Neural cell (in vitro differentiated cells): ENCODE measurements around the gene GNL3L. TPM values are rescaled to one million over a fixed set of nuclear protein-coding genes. Genes with fewer than 3 reads are reported as not detected.

Source experiments
- H2AFZ ChIP-seq: fragments of 200-600, 300-800 bp; sonication (generic), shearing (Covaris generic); 2 replicates; pipeline ENCODE4 v1.6.0; 2014; ENCODE audit warnings: low read depth, mild to moderate bottlenecking, antibody characterized with exemption, low read length, moderate library complexity
- H3F3A ChIP-seq: fragments of 200-600 bp; shearing (Covaris generic); 2 replicates; pipeline ENCODE4 v1.6.1; 2016; ENCODE audit warnings: mild to moderate bottlenecking, moderate library complexity, mixed read lengths, antibody characterized with exemption, low read length; ENCODE audit not compliant: insufficient read depth, poor library complexity, severe bottlenecking
- H3K27ac ChIP-seq: fragments of 200-600, 300-800 bp; sonication (generic), shearing (Covaris generic); 2 replicates; pipeline ENCODE4 v1.5.1; 2014; ENCODE audit warnings: mild to moderate bottlenecking, low read length, moderate library complexity
- H3K27me3 ChIP-seq: fragments of 300-800, 200-600 bp; sonication (generic), shearing (Covaris generic); 2 replicates; pipeline ENCODE4 v1.6.0; 2014; ENCODE audit warnings: mild to moderate bottlenecking, low read depth, low read length, moderate library complexity; ENCODE audit not compliant: insufficient read depth
- H3K36me3 ChIP-seq: fragments of 300-800, 200-600 bp; sonication (generic), shearing (Covaris generic); 2 replicates; pipeline ENCODE4 v1.5.1; 2014; ENCODE audit warnings: mild to moderate bottlenecking, antibody characterized with exemption, low read length, moderate library complexity; ENCODE audit not compliant: insufficient read depth
- H3K4me2 ChIP-seq: fragments of 300-800, 200-600 bp; sonication (generic), shearing (Covaris generic); 2 replicates; pipeline ENCODE4 v1.6.0; 2014; ENCODE audit warnings: mild to moderate bottlenecking, low read length
- H3K4me3 ChIP-seq: fragments of 300-800, 200-600 bp; sonication (generic), shearing (Covaris generic); 2 replicates; pipeline ENCODE4 v1.5.1; 2014; ENCODE audit warnings: mild to moderate bottlenecking, low read length, moderate library complexity
- H3K79me2 ChIP-seq: fragments of 200-600 bp; shearing (Covaris generic); replicated peaks from 2 replicates; pipeline ENCODE4 v1.6.0; 2014; ENCODE audit warnings: mild to moderate bottlenecking, low read length, moderate library complexity; ENCODE audit not compliant: insufficient read depth
- H3K9ac ChIP-seq: fragments of 300-800, 200-600 bp; sonication (generic), shearing (Covaris generic); 2 replicates; pipeline ENCODE4 v1.6.1; 2016; ENCODE audit warnings: mild to moderate bottlenecking, low read length, mixed read lengths
- H3K9me2 ChIP-seq: fragments of 200-600 bp; shearing (Covaris generic); 2 replicates; pipeline ENCODE4 v1.6.1; 2016; ENCODE audit warnings: mild to moderate bottlenecking, low read length, mixed read lengths; ENCODE audit not compliant: insufficient read depth
- H3K9me3 ChIP-seq: fragments of 200-600, 300-800 bp; sonication (generic), shearing (Covaris generic); 2 replicates; pipeline ENCODE4 v1.6.1; 2016; ENCODE audit warnings: mild to moderate bottlenecking, mixed run types, low read length, moderate library complexity, mixed read lengths
- H4K20me1 ChIP-seq: fragments of 200-600 bp; shearing (Covaris generic); 2 replicates; pipeline ENCODE4 v1.6.1; 2016; ENCODE audit warnings: mild to moderate bottlenecking, mixed run types; ENCODE audit not compliant: insufficient read depth
- EP300 ChIP-seq: fragments of 450-650 bp; conservative IDR thresholded peaks from 2 replicates; pipeline ENCODE4 v1.6.1; 2014; ENCODE audit warnings: antibody characterized with exemption, mild to moderate bottlenecking, moderate library complexity; ENCODE audit not compliant: poor library complexity, severe bottlenecking
- EZH2 ChIP-seq: fragments of 200-600, 300-800 bp; shearing (Covaris generic), sonication (generic); IDR thresholded peaks from 2 replicates; pipeline ENCODE4 v1.6.1; 2014; ENCODE audit warnings: antibody characterized with exemption, low read length, borderline replicate concordance, mild to moderate bottlenecking; ENCODE audit not compliant: insufficient read depth, poor library complexity, severe bottlenecking
- MXI1 ChIP-seq: fragments of 450-650 bp; conservative IDR thresholded peaks from 2 replicates; pipeline ENCODE4 v1.6.1; 2014; ENCODE audit warnings: antibody characterized with exemption, mild to moderate bottlenecking; ENCODE audit not compliant: poor library complexity, severe bottlenecking
- POLR2AphosphoS5 ChIP-seq: IDR thresholded peaks from 2 replicates; pipeline ENCODE4 v1.6.1; 2012
- RAD21 ChIP-seq: fragments of 450-650 bp; conservative IDR thresholded peaks from 2 replicates; pipeline ENCODE4 v1.6.1; 2014; ENCODE audit warnings: antibody characterized with exemption, mild to moderate bottlenecking, moderate library complexity
- SMC3 ChIP-seq: fragments of 450-650 bp; conservative IDR thresholded peaks from 2 replicates; pipeline ENCODE4 v1.6.1; 2014; ENCODE audit warnings: antibody characterized with exemption, mild to moderate bottlenecking, moderate library complexity; ENCODE audit not compliant: poor library complexity
- TAF1 ChIP-seq: IDR thresholded peaks from 2 replicates; pipeline ENCODE4 v1.6.1; 2012; ENCODE audit warnings: low read depth
- polyA plus RNA-seq: library from polyadenylated mRNA; depleted of rRNA; stranded (reverse); fragments of >200 nt; gene quantifications from 2 replicates; pipeline ENCODE4 v1.2.3, GENCODE V29; 2014
- TF ChIP-seq, protein P1 (sequence below): IDR thresholded peaks from 2 replicates; pipeline ENCODE4 v1.6.1; 2012; ENCODE audit warnings: borderline replicate concordance
- TF ChIP-seq, protein P2 (sequence below): fragments of 450-650 bp; IDR thresholded peaks from 2 replicates; pipeline ENCODE4 v1.5.1; 2014; ENCODE audit warnings: antibody characterized with exemption, mild to moderate bottlenecking, moderate library complexity; ENCODE audit not compliant: poor library complexity, severe bottlenecking

Gene GNL3L
- polyA plus RNA-seq, 1 donor from 2014 or later, result 6.6 TPM

DNA sequence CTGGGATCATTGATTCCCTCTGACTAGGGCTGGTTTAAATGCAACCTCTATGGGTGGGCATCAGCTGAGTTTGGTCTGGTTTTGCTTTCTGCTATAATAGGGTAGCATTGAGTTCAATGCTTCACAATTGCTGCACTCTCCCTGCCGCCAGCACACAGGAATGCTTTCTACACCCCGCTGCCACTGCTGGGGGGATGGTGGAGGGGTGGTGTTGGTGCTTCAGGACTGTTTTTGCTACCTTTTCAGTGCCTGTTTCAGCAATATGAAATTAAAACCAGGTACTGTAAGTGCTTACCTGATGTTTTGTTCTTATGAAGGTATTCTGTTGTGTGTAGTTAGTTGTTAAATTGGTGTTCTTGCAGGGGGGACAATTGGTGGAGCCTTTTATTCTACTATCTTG lies 67.7 kb downstream of the GNL3L start:
- H3K27me3 ChIP-seq, result no peaks in the 10 kb centered on the region
- no peak overlapping the region for H3K4me2 ChIP-seq
- no peak for TF ChIP-seq SMC3
- TF ChIP-seq POLR2AphosphoS5, result no peak
- no peak for TF ChIP-seq RAD21
- no peak for TF ChIP-seq EZH2
- TF ChIP-seq EP300, result no peak
- TF ChIP-seq, protein P1, sequence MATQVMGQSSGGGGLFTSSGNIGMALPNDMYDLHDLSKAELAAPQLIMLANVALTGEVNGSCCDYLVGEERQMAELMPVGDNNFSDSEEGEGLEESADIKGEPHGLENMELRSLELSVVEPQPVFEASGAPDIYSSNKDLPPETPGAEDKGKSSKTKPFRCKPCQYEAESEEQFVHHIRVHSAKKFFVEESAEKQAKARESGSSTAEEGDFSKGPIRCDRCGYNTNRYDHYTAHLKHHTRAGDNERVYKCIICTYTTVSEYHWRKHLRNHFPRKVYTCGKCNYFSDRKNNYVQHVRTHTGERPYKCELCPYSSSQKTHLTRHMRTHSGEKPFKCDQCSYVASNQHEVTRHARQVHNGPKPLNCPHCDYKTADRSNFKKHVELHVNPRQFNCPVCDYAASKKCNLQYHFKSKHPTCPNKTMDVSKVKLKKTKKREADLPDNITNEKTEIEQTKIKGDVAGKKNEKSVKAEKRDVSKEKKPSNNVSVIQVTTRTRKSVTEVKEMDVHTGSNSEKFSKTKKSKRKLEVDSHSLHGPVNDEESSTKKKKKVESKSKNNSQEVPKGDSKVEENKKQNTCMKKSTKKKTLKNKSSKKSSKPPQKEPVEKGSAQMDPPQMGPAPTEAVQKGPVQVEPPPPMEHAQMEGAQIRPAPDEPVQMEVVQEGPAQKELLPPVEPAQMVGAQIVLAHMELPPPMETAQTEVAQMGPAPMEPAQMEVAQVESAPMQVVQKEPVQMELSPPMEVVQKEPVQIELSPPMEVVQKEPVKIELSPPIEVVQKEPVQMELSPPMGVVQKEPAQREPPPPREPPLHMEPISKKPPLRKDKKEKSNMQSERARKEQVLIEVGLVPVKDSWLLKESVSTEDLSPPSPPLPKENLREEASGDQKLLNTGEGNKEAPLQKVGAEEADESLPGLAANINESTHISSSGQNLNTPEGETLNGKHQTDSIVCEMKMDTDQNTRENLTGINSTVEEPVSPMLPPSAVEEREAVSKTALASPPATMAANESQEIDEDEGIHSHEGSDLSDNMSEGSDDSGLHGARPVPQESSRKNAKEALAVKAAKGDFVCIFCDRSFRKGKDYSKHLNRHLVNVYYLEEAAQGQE, result no peak
- TF ChIP-seq, protein P2, sequence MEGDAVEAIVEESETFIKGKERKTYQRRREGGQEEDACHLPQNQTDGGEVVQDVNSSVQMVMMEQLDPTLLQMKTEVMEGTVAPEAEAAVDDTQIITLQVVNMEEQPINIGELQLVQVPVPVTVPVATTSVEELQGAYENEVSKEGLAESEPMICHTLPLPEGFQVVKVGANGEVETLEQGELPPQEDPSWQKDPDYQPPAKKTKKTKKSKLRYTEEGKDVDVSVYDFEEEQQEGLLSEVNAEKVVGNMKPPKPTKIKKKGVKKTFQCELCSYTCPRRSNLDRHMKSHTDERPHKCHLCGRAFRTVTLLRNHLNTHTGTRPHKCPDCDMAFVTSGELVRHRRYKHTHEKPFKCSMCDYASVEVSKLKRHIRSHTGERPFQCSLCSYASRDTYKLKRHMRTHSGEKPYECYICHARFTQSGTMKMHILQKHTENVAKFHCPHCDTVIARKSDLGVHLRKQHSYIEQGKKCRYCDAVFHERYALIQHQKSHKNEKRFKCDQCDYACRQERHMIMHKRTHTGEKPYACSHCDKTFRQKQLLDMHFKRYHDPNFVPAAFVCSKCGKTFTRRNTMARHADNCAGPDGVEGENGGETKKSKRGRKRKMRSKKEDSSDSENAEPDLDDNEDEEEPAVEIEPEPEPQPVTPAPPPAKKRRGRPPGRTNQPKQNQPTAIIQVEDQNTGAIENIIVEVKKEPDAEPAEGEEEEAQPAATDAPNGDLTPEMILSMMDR, result no peak
- no peak for TF ChIP-seq MXI1
- TF ChIP-seq TAF1, result no peak
- H3K36me3 ChIP-seq, result no peaks in the 10 kb centered on the region
- H3K9ac ChIP-seq, result no peak overlapping the region
- no peaks in the 10 kb centered on the region for H4K20me1 ChIP-seq
- H3K9me2 ChIP-seq, result no peaks in the 10 kb centered on the region
- H3K27ac ChIP-seq, result no peak overlapping the region
- no peak overlapping the region for H2AFZ ChIP-seq
- no peak overlapping the region for H3K4me3 ChIP-seq
- H3F3A ChIP-seq, result no peaks in the 10 kb centered on the region
- no peaks in the 10 kb centered on the region for H3K9me3 ChIP-seq
- H3K79me2 ChIP-seq, result no peaks in the 10 kb centered on the region

DNA sequence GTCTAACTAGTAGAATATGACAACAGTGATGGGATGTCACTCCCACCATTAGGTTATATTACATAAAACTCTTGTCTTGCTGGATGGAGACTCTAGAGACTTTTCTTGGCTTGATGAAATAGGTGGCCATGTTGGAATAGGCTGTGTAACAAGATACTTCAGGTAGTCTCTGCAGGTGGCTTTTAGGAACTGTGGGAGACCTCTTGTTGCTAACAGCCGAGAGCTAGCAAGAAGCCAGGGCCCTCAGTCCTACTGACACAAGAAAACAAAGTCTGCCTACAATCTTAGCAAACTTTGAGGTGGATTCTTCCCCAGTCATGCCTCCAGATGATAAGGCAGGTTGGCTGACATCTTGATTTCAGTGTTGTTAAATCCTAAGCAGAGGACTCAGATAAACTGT lies 72.5 kb downstream of the GNL3L start:
- Histone ChIP-seq H3K79me2 (no peaks in the 10 kb centered on the region), H3K27me3 (no peaks in the 10 kb centered on the region), H3F3A (no peaks in the 10 kb centered on the region), H3K36me3 (no peaks in the 10 kb centered on the region), H3K4me3 (no peak overlapping the region), H4K20me1 (no peaks in the 10 kb centered on the region), H3K9ac (no peak overlapping the region), H3K9me2 (no peaks in the 10 kb centered on the region), H3K27ac (no peak overlapping the region), H2AFZ (no peak overlapping the region), H3K9me3 (no peaks in the 10 kb centered on the region), H3K4me2 (no peak overlapping the region)
- TF ChIP-seq SMC3, result no peak
- no peak for TF ChIP-seq EZH2
- no peak for TF ChIP-seq RAD21
- TF ChIP-seq EP300, result no peak
- TF ChIP-seq TAF1, result no peak
- TF ChIP-seq MXI1, result no peak
- TF ChIP-seq POLR2AphosphoS5, result no peak
- TF ChIP-seq, protein P1, result no peak
- TF ChIP-seq, protein P2, result no peak
